Fibroblast of villous mesenchyme (primary cell): ENCODE measurements around the gene YWHAE. TPM values are rescaled to one million over a fixed set of nuclear protein-coding genes. Genes with fewer than 3 reads are reported as not detected.
A peak's percentile ranks its signal among the peaks of the same experiment; 100 is the strongest.
"Not testable (repeated sequence)": the region's sequence is repeated elsewhere in the genome, so short reads cannot be mapped to it uniquely, and the experiment has no call there.

Source experiments
- DNase-seq: peaks from one replicate; pipeline ENCODE4 v3.0.0-alpha.2; 2010; ENCODE audit warnings: low read depth
- H3K4me3 ChIP-seq: 2 replicates; pipeline ENCODE4 v1.5.1; 2011; ENCODE audit warnings: low read depth, mild to moderate bottlenecking, low read length
- total RNA-seq: library from RNA; depleted of rRNA; stranded (reverse); fragments of >200 nt; gene quantifications from 2 replicates; pipeline ENCODE4 v1.2.3, GENCODE V29; 2012
- TF ChIP-seq, protein P1 (sequence below): IDR thresholded peaks from 2 replicates; pipeline ENCODE4 v1.5.1; 2012; ENCODE audit warnings: low read depth, mild to moderate bottlenecking, low read length; ENCODE audit not compliant: insufficient read depth

The YWHAE gene
- total RNA-seq, 1 donor = 562 TPM

DNA sequence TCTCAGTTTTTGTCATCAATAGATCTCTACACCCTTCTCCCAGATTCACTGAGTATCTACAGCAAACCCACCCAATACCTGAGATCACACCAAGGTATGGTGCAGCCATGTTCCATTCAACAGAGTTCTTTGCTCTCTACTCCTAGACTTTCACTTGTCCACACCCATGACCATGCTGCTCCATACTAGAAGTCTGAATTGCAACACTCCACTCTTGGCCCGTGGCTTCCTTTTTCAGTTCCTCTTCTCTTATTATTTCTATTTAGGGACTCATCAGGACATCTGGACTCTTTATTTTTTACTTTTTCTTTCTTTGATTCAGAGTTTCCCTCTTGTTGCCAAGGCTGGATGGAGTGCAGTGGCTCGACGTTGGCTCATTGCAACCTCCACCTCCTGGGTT, 37.1 kb downstream of the YWHAE start:
- TF ChIP-seq, protein P1, sequence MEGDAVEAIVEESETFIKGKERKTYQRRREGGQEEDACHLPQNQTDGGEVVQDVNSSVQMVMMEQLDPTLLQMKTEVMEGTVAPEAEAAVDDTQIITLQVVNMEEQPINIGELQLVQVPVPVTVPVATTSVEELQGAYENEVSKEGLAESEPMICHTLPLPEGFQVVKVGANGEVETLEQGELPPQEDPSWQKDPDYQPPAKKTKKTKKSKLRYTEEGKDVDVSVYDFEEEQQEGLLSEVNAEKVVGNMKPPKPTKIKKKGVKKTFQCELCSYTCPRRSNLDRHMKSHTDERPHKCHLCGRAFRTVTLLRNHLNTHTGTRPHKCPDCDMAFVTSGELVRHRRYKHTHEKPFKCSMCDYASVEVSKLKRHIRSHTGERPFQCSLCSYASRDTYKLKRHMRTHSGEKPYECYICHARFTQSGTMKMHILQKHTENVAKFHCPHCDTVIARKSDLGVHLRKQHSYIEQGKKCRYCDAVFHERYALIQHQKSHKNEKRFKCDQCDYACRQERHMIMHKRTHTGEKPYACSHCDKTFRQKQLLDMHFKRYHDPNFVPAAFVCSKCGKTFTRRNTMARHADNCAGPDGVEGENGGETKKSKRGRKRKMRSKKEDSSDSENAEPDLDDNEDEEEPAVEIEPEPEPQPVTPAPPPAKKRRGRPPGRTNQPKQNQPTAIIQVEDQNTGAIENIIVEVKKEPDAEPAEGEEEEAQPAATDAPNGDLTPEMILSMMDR = no peak
- no peak overlapping the region for H3K4me3 ChIP-seq
- peak; percentile 57 for DNase-seq

DNA sequence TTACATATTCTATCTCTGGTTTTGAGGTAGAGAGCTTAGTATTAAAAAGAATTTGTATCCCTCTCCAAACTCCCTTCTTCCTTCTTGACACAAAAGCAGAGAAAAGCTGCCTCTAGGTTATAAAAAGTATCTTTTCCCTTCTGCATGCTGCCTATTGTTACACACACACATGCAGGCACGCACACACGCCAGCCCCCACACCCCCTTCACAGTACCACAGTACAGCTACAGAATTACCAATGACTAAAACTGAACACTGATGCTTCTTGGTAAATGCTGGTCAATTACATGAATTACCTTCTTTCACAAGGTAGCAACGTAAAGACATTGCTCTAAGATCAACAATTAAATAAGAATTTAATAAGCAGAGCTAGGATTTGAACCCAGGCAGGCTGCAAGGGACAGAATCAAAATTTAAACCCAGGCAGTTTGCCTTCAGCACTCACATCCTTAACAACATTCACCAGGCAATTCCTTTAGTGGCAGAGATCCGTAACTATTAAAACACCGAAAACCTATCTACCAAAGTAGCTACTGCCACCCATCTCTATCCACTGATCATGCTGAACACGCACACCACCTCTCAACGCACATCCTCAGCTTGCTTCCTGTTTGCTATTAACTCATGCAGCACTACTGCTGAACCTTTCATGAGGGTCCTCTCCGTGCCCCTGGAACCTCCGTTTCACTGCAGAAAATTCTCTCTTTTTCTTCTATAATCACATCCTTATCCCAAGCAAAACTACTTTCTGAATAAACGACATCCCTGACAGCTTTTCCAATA, 37.8 kb downstream of the YWHAE start:
- DNase-seq = no peak
- TF ChIP-seq, protein P1 = no peak
- H3K4me3 ChIP-seq = no peak overlapping the region

DNA sequence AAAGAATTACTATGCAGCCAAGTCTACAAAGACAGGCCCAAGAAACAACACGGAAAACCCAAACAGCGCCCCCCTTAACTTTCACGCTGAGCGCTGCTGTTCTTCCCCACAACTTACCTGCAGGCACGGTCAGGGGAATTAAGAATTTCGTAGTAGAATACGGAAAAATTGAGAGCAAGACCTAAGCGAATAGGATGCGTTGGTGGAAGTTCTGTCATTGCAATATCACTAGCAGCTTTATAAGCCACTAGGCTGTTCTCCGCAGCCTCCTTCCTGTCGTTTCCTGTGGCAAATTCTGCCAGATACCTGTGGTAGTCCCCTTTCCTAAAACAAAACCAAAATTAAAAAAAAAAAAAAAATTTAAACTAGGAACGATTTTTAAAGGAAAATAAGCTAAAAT, 39.0 kb downstream of the YWHAE start:
- TF ChIP-seq, protein P1 = no peak
- no peak overlapping the region for H3K4me3 ChIP-seq
- no peak for DNase-seq

DNA sequence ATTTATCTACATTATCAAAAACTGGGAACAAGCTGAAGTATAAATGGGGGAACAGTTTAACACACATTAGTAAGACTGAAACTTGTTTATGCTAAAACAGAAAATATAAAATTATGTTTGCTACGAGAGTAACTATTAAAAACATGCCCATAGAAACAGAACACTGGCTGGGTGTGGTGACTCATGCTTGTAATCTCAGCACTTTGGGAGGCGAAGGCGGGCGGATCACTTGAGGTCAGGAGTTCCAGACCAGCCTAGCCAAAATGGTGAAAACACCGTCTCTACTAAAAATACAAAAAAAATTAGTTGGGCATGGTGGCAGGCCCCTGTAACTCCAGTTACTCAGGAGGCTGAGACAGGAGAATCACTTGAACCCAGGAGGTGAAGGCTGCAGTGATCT, 39.7 kb downstream of the YWHAE start:
- peak; percentile 68 for DNase-seq
- not testable (repeated sequence) for H3K4me3 ChIP-seq

DNA sequence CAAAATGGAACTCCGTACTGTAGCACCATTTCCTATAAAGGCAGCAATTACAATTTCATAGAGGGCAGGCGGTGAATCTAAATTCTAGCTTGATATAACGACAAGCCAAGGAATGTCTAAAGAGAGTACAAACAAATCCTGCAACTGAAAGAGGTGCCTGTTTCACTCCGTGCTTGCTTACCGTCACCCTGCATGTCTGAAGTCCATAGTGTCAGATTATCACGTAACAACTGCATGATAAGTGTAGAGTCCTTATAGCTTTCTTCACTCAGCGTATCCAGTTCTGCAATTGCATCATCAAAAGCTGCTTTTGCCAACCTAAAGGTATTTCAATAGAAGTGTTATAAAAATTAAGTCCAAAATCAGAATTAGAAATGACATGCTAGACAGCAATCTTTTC, 46.0 kb downstream of the YWHAE start:
- no peak overlapping the region for H3K4me3 ChIP-seq
- DNase-seq = no peak
- TF ChIP-seq, protein P1 = no peak

DNA sequence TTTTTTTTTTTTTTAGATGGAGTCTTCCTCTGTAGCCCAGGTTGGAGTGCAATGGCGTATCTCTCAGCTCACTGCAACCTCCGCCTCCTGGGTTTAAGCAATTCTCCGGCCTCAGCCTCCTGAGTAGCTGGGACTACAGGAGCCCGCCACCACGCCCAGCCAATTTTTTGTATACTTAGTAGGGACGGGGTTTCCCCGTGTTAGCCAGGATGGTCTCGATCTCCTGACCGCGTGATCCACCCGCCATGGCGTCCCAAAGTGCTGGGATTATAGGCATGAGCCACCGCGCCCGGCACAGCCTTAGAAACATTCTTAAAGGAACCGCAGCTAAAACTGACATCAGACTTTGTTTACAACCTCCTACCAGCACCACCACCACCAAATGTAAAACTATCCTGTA, 47.5 kb downstream of the YWHAE start:
- not testable (repeated sequence) for H3K4me3 ChIP-seq, DNase-seq

DNA sequence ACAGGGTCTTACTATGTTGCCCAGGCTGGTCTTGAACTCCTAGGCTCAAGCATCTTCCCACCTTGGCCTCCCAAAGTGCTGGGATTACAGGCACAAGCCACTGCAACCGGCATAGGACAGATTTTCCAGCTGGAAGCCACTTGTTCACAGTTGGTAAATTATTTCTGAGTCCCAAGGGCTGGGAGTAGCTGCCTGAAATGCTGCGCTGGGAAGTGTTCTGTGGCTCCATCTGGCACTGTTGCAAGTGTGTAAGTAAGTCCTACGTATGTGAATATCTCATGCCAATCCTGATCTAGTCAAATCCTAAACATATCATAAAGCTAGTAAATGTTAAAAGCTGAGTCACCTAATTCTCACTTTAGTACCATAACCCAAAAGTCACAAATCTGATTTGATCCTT, 48.1 kb downstream of the YWHAE start:
- no peak overlapping the region for H3K4me3 ChIP-seq
- no peak for DNase-seq

More for the DNA sequence above, 48.1 kb downstream of the YWHAE start:
- TF ChIP-seq, protein P1 = no peak
